WTC11 (cell line): ENCODE results near the gene CST2. TPM values are rescaled to one million over a fixed set of nuclear protein-coding genes. Genes with fewer than 3 reads are reported as not detected.

Experiments used
- ATAC-seq: fragments of 200-7000 bp; cut with Tn5 transposase; 2 replicates; pipeline ENCODE4 v1.10.0; 2021; ENCODE audit warnings: mild to moderate bottlenecking, moderate library complexity
- CTCF ChIA-PET: fragments of 300-600 bp; sonication (Branson Sonifier 250); formaldehyde crosslinking; loops from one replicate; lab custom pipeline; 2021; ENCODE audit warnings: antibody characterized with exemption; lab: Charles Lee
- POLR2A ChIA-PET: fragments of 350-600 bp; sonication (Branson Sonifier 250); formaldehyde crosslinking; loops from one replicate; lab custom pipeline; 2021; ENCODE audit warnings: antibody characterized with exemption; lab: Charles Lee
- DNase-seq: peaks from one replicate; pipeline ENCODE4 v3.0.0; 2021; ENCODE audit warnings: low spot score
- H3K27ac Mint-ChIP-seq: 2 replicates; pipeline ENCODE4 v1.8.0; 2021; ENCODE audit warnings: mixed read lengths
- H3K27me3 Mint-ChIP-seq: 2 replicates; pipeline ENCODE4 v1.8.0; 2021; ENCODE audit warnings: low read depth, mild to moderate bottlenecking, moderate library complexity, mixed read lengths
- H3K36me3 Mint-ChIP-seq: 2 replicates; pipeline ENCODE4 v1.8.0; 2021; ENCODE audit warnings: mixed read lengths
- H3K4me1 Mint-ChIP-seq: 2 replicates; pipeline ENCODE4 v1.8.0; 2022; ENCODE audit warnings: mixed read lengths
- H3K4me3 Mint-ChIP-seq: 2 replicates; pipeline ENCODE4 v1.8.0; 2021; ENCODE audit warnings: mild to moderate bottlenecking, moderate library complexity, mixed read lengths
- H3K9me3 Mint-ChIP-seq: 2 replicates; pipeline ENCODE4 v1.8.0; 2021; ENCODE audit warnings: mixed read lengths
- FOXJ3 ChIP-seq: sonication (generic); formaldehyde crosslinking; IDR thresholded peaks from 2 replicates; pipeline ENCODE4 v1.9.0; 2021; ENCODE audit warnings: missing genetic modification reagents, mild to moderate bottlenecking, borderline replicate concordance
- GRHL2 ChIP-seq: fragments of 250-450 bp; sonication (Bioruptor Pico); IDR thresholded peaks from 2 replicates; pipeline ENCODE4 v1.8.0; 2022; ENCODE audit warnings: mild to moderate bottlenecking, moderate library complexity; ENCODE audit not compliant: insufficient replicate concordance, severe bottlenecking
- total RNA-seq: library from RNA; stranded (reverse); gene quantifications from 3 replicates; pipeline ENCODE4 v1.2.3, GENCODE V29; 2021

CST2 gene
- total RNA-seq, 1 experiment from 2014 or later, result not detected

DNA sequence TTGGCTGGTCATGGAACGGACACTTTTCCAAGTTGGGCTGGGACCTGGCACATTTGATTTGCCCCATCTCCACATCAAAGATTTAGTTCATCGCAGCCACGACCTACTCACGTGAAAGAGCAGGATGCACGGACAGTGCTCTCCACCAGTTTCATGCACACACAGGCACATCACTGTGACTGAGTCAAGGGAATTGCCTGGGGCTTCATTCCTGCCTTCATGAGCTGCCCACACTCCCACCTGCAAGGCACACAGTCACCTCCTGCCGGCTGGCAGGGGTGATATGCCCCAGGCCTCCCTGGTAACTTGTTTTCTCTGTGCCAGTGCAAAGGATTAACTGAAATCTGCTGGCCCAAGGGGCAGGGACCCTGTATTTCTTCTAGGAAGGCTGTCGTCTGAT, 52.4 kb downstream of the CST2 start:
- no peak overlapping the region for H3K4me3 Mint-ChIP-seq
- H3K36me3 Mint-ChIP-seq, result no peaks in the 10 kb centered on the region
- DNase-seq (no peak), ATAC-seq (no peak)
- H3K9me3 Mint-ChIP-seq, result no peaks in the 10 kb centered on the region
- H3K27ac Mint-ChIP-seq, result no peak overlapping the region
- no peak for TF ChIP-seq FOXJ3 (CRISPR knock-in tag)
- TF ChIP-seq GRHL2 (CRISPR knock-in tag), result no peak
- CTCF ChIA-PET, result no interaction called here
- H3K27me3 Mint-ChIP-seq, result peaks cover 66% of the 10 kb centered on the region
- POLR2A ChIA-PET, result no interaction called here
- H3K4me1 Mint-ChIP-seq, result peaks cover 10% of the 10 kb centered on the region

Other genes starting within 250 kb of the CST2 start
- gene CST9, start 220.8 kb downstream of the CST2 start, total RNA-seq, result not detected in 3 replicates
- 52.1 to 68.5 TPM (median 60.8 TPM) in 3 replicates for gene CST3, start 188.8 kb downstream of the CST2 start, total RNA-seq
- not detected in 3 replicates for gene CST4, start 137.7 kb downstream of the CST2 start, total RNA-seq
- 4.5 to 6.2 TPM (median 5.8 TPM) in 3 replicates for gene CST1, start 75.8 kb downstream of the CST2 start, total RNA-seq
- gene CST5, start 53.0 kb upstream of the CST2 start, total RNA-seq, result not detected in 3 replicates
- gene GGTLC1, start 162.1 kb upstream of the CST2 start, total RNA-seq, result not detected in 3 replicates